ENCODE data around the gene ATP6AP1. TPM values are rescaled to one million over a fixed set of nuclear protein-coding genes. Genes with fewer than 3 reads are reported as not detected.
A peak's percentile ranks its signal among the peaks of the same experiment; 100 is the strongest.

The ATP6AP1 gene
- total RNA-seq, 1 experiment from 2014 or later = 221 TPM

GRCh38 chrX:154473683-154474082 is 45.2 kb downstream of the ATP6AP1 start:
- no peak for DNase-seq (ENCODE audit: low read depth, low spot score)
- ChIA-PET CTCF (no interaction called here), POLR2A (interaction anchor here (0.6 kb wide), 1 partner anchor 52 kb away, joined by 6 read pairs; no protein-coding TSS in a partner anchor)
- TF ChIP-seq TCF7L2 (IDR thresholded peaks at IDR 0.05; ENCODE audit: low read depth, low read length) = no peak
- no peak for TF ChIP-seq CTCF (IDR thresholded peaks at IDR 0.05)
- no peak for TF ChIP-seq POLR2AphosphoS5 (IDR thresholded peaks at IDR 0.05; ENCODE audit: low read depth, low read length)
- TF ChIP-seq SIN3A (IDR thresholded peaks at IDR 0.05; ENCODE audit: borderline replicate concordance, insufficient read depth, low read depth, low read length) = no peak
- TF ChIP-seq, protein P1, sequence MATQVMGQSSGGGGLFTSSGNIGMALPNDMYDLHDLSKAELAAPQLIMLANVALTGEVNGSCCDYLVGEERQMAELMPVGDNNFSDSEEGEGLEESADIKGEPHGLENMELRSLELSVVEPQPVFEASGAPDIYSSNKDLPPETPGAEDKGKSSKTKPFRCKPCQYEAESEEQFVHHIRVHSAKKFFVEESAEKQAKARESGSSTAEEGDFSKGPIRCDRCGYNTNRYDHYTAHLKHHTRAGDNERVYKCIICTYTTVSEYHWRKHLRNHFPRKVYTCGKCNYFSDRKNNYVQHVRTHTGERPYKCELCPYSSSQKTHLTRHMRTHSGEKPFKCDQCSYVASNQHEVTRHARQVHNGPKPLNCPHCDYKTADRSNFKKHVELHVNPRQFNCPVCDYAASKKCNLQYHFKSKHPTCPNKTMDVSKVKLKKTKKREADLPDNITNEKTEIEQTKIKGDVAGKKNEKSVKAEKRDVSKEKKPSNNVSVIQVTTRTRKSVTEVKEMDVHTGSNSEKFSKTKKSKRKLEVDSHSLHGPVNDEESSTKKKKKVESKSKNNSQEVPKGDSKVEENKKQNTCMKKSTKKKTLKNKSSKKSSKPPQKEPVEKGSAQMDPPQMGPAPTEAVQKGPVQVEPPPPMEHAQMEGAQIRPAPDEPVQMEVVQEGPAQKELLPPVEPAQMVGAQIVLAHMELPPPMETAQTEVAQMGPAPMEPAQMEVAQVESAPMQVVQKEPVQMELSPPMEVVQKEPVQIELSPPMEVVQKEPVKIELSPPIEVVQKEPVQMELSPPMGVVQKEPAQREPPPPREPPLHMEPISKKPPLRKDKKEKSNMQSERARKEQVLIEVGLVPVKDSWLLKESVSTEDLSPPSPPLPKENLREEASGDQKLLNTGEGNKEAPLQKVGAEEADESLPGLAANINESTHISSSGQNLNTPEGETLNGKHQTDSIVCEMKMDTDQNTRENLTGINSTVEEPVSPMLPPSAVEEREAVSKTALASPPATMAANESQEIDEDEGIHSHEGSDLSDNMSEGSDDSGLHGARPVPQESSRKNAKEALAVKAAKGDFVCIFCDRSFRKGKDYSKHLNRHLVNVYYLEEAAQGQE (IDR thresholded peaks at IDR 0.05; ENCODE audit: insufficient read depth in 1 of 2, low read depth in 2 of 2, low read length in 1 of 2) = no peak
- no peak for ATAC-seq
- Histone ChIP-seq H3K27ac (ENCODE audit: low read length) (no peak overlapping the region), H3K36me3 (ENCODE audit: control insufficient read depth, insufficient read depth, low read length) (no peaks in the 10 kb centered on the region), H3K9me3 (ENCODE audit: control insufficient read depth, insufficient read depth, low read depth, low read length) (no peaks in the 10 kb centered on the region), H3K4me1 (ENCODE audit: control insufficient read depth, insufficient read depth, low read length) (peaks cover 14% of the 10 kb centered on the region), H3K4me3 (ENCODE audit: low read depth in 2 of 2, low read length in 2 of 2) (no peak overlapping the region), H3K27me3 (ENCODE audit: control insufficient read depth, insufficient read depth, low read length) (no peaks in the 10 kb centered on the region)
- intact Hi-C loops (cut with micrococcal nuclease; ENCODE audit: unreplicated experiment) (no loop called here), in situ Hi-C loops (cut with HindIII; ENCODE audit: low pct_unique_long_range_greater_than_20kb, low sequenced_read_pairs) (no loop called here)
- no TSS peak for BruUV-seq (replicated peaks)

DNA sequence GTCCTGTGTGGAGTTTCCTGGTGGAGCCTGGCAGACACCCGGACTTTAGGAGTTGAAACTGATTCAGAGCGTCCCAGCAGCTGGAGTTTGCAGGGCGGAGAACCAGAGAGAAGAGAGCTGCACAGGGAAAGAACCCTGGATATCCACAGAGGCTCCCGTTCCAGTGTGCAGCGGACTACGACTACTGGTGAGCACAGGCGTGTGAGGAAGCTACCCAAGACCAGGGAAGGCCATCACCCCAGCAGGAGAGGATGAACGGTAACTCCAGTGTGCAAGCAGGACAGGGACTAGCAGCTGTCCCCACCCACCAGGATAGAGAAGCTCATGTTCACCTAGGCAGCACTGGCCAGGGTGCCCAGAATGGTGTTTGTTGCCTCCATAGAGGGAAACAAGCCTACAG is 48.3 kb downstream of the ATP6AP1 start:
- no TSS peak for BruUV-seq (replicated peaks)
- ATAC-seq (no peak), DNase-seq (ENCODE audit: low read depth, low spot score) (no peak)
- H3K36me3 ChIP-seq (ENCODE audit: control insufficient read depth, insufficient read depth, low read length) = no peaks in the 10 kb centered on the region
- H3K27me3 ChIP-seq (ENCODE audit: control insufficient read depth, insufficient read depth, low read length) = no peaks in the 10 kb centered on the region
- CTCF ChIA-PET = interaction anchor here (1.2 kb wide), 1 partner anchor 14 kb away, joined by 3 read pairs; the partner anchor contains the start of gene SLC10A3
- H3K27ac ChIP-seq (ENCODE audit: low read length) = 0 out of 2 replicates have a peak overlapping the region, but pooled peaks have one; percentile 29
- in situ Hi-C loops (cut with HindIII; ENCODE audit: low pct_unique_long_range_greater_than_20kb, low sequenced_read_pairs) (no loop called here), intact Hi-C loops (cut with micrococcal nuclease; ENCODE audit: unreplicated experiment) (no loop called here)
- H3K4me3 ChIP-seq (ENCODE audit: low read depth in 2 of 2, low read length in 2 of 2) = no peak overlapping the region
- peaks cover 17% of the 10 kb centered on the region for H3K4me1 ChIP-seq (ENCODE audit: control insufficient read depth, insufficient read depth, low read length)
- POLR2A ChIA-PET = interaction anchor here (0.6 kb wide), 2 partner anchors 50 to 54 kb away, joined by 11 to 14 read pairs; no protein-coding TSS in a partner anchor
- H3K9me3 ChIP-seq (ENCODE audit: control insufficient read depth, insufficient read depth, low read depth, low read length) = no peaks in the 10 kb centered on the region
- TF ChIP-seq POLR2AphosphoS5 (IDR thresholded peaks at IDR 0.05; ENCODE audit: low read depth, low read length) (peak; percentile 47; the same call in 1 of the 2 replicates), SIN3A (IDR thresholded peaks at IDR 0.05; ENCODE audit: borderline replicate concordance, insufficient read depth, low read depth, low read length) (no peak)

DNA sequence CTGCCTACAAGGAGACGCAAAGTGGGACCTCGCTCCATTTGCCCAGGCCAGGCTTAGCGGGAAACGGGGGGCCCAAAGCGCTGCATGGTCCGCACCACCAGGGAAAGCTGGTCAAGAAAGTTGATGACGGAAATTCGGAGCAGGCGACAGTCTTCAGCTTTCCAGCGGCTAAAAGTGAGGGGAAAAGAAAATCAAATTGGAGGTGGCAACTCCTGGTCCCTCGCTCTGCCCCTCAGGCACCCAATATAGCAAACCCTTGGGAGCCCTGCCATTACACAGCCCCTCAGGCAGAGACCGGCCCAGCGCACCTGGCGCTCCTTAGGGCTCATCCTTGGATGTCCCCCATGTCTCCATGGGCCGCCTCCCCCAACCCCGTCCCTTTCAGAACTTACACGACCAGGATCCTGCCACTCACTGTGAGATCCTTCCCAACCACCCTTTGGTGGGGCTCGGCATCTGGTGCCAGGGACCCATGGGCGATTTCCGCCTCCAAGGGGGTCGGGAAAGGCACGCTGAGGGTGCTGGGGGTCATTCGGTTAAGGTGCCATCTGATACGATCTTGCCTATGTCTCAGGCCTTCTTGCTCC is 49.5 kb downstream of the ATP6AP1 start:
- peak; percentile 57 for TF ChIP-seq POLR2AphosphoS5 (IDR thresholded peaks at IDR 0.05; ENCODE audit: low read depth, low read length)
- TF ChIP-seq, protein P1 (IDR thresholded peaks at IDR 0.05; ENCODE audit: insufficient read depth in 1 of 2, low read depth in 2 of 2, low read length in 1 of 2) = no peak
- TF ChIP-seq CTCF (IDR thresholded peaks at IDR 0.05) = no peak
- in situ Hi-C loops (cut with HindIII; ENCODE audit: low pct_unique_long_range_greater_than_20kb, low sequenced_read_pairs) (no loop called here), intact Hi-C loops (cut with micrococcal nuclease; ENCODE audit: unreplicated experiment) (no loop called here)
- BruUV-seq (replicated peaks) = TSS peak; percentile 100
- H3K4me1 ChIP-seq (ENCODE audit: control insufficient read depth, insufficient read depth, low read length) = peaks cover 18% of the 10 kb centered on the region
- ChIA-PET POLR2A (interaction anchor here (0.6 kb wide), 1 partner anchor 21 kb away, joined by 11 read pairs; no protein-coding TSS in a partner anchor), CTCF (interaction anchor here (0.6 to 1.2 kb wide), 3 partner anchors 13 to 105 kb away, joined by 3 to 6 read pairs (median 3); partner anchors contain the start of gene SLC10A3)
- peak overlapping the region; percentile 65 to 70 for H3K4me3 ChIP-seq (ENCODE audit: low read depth in 2 of 2, low read length in 2 of 2)
- DNase-seq (ENCODE audit: low read depth, low spot score) (no peak), ATAC-seq (0 out of 2 replicates have a peak, but pooled peaks have one; percentile 9)
- H3K9me3 ChIP-seq (ENCODE audit: control insufficient read depth, insufficient read depth, low read depth, low read length) = no peaks in the 10 kb centered on the region
- H3K36me3 ChIP-seq (ENCODE audit: control insufficient read depth, insufficient read depth, low read length) = no peaks in the 10 kb centered on the region
- H3K27ac ChIP-seq (ENCODE audit: low read length) = peak overlapping the region; percentile 84
- no peaks in the 10 kb centered on the region for H3K27me3 ChIP-seq (ENCODE audit: control insufficient read depth, insufficient read depth, low read length)
